ENCODE results near the gene TMEM81. TPM values are rescaled to one million over a fixed set of nuclear protein-coding genes. Genes with fewer than 3 reads are reported as not detected.

TMEM81 gene
- total RNA-seq, 1 experiment from 2014 or later = 4.3 TPM

DNA sequence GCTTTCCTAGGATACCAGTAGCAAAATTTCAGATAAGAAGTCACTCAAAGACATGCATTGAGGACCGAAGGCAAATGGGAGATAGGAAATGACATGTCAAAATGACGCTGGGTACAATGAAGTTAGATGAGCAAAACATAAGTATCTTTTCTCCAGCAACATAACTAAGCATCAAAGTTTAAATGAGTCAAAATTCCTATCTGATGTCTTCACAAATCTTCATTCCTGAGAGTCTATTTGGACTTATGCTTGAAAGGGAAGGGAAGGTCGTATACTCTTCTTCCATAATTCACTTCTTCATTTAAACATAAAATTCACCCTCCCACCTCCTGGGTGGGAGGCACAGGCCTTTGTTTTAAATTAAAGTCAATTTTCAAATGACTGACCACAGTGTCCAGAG, 4.1 kb upstream of the TMEM81 start:
- Mint-ChIP-seq H3K27me3 (ENCODE audit: insufficient read depth, unreplicated experiment) (no peaks in the 10 kb centered on the region), H3K36me3 (ENCODE audit: insufficient read depth, unreplicated experiment) (peaks cover 62% of the 10 kb centered on the region), H3K27ac (ENCODE audit: unreplicated experiment) (no peak overlapping the region), H3K4me1 (ENCODE audit: low read depth, unreplicated experiment) (no peaks in the 10 kb centered on the region), H3K9me3 (ENCODE audit: unreplicated experiment) (no peaks in the 10 kb centered on the region), H3K4me3 (ENCODE audit: unreplicated experiment) (no peak overlapping the region)
- intact Hi-C loops (cut with micrococcal nuclease; ENCODE audit: unreplicated experiment) = no loop called here
- CTCF ChIA-PET = interaction anchor here (0.6 kb wide), 1 partner anchor 27 kb away, joined by 3 read pairs; no protein-coding TSS in a partner anchor
- no peaks in the 10 kb centered on the region; the same call in 1 of the 2 replicates for H3K36me3 ChIP-seq (ENCODE audit: control insufficient read depth, insufficient read depth, low read length)
- BruUV-seq (replicated peaks) = no TSS peak
- H3K27me3 ChIP-seq (replicated peaks; ENCODE audit: control insufficient read depth, insufficient read depth, low read length) = no peaks in the 10 kb centered on the region
- no peaks in the 10 kb centered on the region for H3K9me3 ChIP-seq
- H3K4me1 ChIP-seq = no peaks in the 10 kb centered on the region
- POLR2A ChIA-PET = no interaction called here
- DNase-seq = no peak
- TF ChIP-seq, protein P1, sequence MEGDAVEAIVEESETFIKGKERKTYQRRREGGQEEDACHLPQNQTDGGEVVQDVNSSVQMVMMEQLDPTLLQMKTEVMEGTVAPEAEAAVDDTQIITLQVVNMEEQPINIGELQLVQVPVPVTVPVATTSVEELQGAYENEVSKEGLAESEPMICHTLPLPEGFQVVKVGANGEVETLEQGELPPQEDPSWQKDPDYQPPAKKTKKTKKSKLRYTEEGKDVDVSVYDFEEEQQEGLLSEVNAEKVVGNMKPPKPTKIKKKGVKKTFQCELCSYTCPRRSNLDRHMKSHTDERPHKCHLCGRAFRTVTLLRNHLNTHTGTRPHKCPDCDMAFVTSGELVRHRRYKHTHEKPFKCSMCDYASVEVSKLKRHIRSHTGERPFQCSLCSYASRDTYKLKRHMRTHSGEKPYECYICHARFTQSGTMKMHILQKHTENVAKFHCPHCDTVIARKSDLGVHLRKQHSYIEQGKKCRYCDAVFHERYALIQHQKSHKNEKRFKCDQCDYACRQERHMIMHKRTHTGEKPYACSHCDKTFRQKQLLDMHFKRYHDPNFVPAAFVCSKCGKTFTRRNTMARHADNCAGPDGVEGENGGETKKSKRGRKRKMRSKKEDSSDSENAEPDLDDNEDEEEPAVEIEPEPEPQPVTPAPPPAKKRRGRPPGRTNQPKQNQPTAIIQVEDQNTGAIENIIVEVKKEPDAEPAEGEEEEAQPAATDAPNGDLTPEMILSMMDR (IDR thresholded peaks at IDR 0.05; ENCODE audit: insufficient read depth in 1 of 2, low read depth in 1 of 2, low read length in 1 of 2, severe bottlenecking in 1 of 2, unreplicated experiment in 1 of 2) = no peak
- no peak overlapping the region for H3K4me3 ChIP-seq (ENCODE audit: low read depth, low read length)

DNA sequence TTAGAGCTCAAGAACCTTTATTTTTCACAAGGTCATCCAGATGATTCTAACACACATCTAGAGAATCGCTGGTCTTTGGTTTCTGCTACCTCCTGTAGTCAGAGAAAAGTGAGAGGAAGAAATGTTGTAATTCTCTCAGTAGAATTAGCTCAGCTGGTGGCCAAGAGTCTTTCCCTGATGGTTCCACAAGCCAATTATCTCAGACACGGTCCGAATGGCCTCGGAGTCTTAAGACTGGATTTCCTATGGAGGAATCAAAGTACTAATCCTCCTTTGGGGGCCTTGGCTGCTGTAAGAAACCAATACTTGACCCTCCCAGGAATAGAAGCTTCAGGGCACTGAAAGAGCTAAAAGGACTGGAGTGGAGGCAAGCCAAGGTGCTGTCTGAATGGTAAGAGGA, 1.8 kb downstream of the TMEM81 start:
- Histone ChIP-seq H3K4me3 (ENCODE audit: low read depth, low read length) (no peak overlapping the region), H3K4me1 (no peaks in the 10 kb centered on the region), H3K9me3 (no peaks in the 10 kb centered on the region), H3K27me3 (replicated peaks; ENCODE audit: control insufficient read depth, insufficient read depth, low read length) (no peaks in the 10 kb centered on the region), H3K36me3 (ENCODE audit: control insufficient read depth, insufficient read depth, low read length) (no peaks in the 10 kb centered on the region; the same call in 1 of the 2 replicates)
- no peak overlapping the region for H3K4me3 Mint-ChIP-seq (ENCODE audit: unreplicated experiment)
- no peak overlapping the region for H3K27ac Mint-ChIP-seq (ENCODE audit: unreplicated experiment)
- ChIA-PET CTCF (interaction anchor here (1.7 kb wide), 1 partner anchor 21 kb away, joined by 6 read pairs; no protein-coding TSS in a partner anchor), POLR2A (no interaction called here)
- no peaks in the 10 kb centered on the region for H3K9me3 Mint-ChIP-seq (ENCODE audit: unreplicated experiment)
- DNase-seq = no peak
- intact Hi-C loops (cut with micrococcal nuclease; ENCODE audit: unreplicated experiment) = no loop called here
- peaks cover 29% of the 10 kb centered on the region for H3K36me3 Mint-ChIP-seq (ENCODE audit: insufficient read depth, unreplicated experiment)
- BruUV-seq (replicated peaks) = no TSS peak
- H3K27me3 Mint-ChIP-seq (ENCODE audit: insufficient read depth, unreplicated experiment) = no peaks in the 10 kb centered on the region
- TF ChIP-seq, protein P1 (IDR thresholded peaks at IDR 0.05; ENCODE audit: insufficient read depth in 1 of 2, low read depth in 1 of 2, low read length in 1 of 2, severe bottlenecking in 1 of 2, unreplicated experiment in 1 of 2) = no peak
- no peaks in the 10 kb centered on the region for H3K4me1 Mint-ChIP-seq (ENCODE audit: low read depth, unreplicated experiment)

DNA sequence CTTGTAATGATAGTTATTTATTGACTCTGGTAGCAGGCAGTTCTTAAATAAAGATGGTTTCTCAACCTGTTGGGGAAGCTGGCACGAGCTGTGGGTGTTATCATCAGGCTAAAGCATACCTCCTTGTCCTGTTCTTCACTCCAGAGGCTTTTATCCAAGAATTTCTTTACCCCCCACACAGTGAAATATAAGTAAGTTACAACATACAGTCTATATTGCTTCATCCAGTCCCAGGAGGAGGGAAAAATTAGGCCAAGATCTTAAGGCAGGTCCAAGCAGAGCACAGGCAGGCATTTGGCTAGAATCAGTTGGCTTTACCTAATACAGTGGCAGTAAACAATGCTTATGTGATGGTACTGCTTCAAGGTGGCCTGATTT, 6.3 kb downstream of the TMEM81 start:
- Mint-ChIP-seq H3K27ac (ENCODE audit: unreplicated experiment) (no peak overlapping the region), H3K36me3 (ENCODE audit: insufficient read depth, unreplicated experiment) (no peaks in the 10 kb centered on the region), H3K4me1 (ENCODE audit: low read depth, unreplicated experiment) (no peaks in the 10 kb centered on the region), H3K27me3 (ENCODE audit: insufficient read depth, unreplicated experiment) (no peaks in the 10 kb centered on the region), H3K9me3 (ENCODE audit: unreplicated experiment) (no peaks in the 10 kb centered on the region), H3K4me3 (ENCODE audit: unreplicated experiment) (no peak overlapping the region)
- H3K9me3 ChIP-seq = no peaks in the 10 kb centered on the region
- CTCF ChIA-PET = interaction anchor here (2.0 kb wide), 1 partner anchor 16 kb away, joined by 8 read pairs; no protein-coding TSS in a partner anchor
- no peaks in the 10 kb centered on the region for H3K36me3 ChIP-seq (ENCODE audit: control insufficient read depth, insufficient read depth, low read length)
- DNase-seq = no peak
- H3K4me1 ChIP-seq = peaks cover 7% of the 10 kb centered on the region; the same call in 1 of the 2 replicates
- no peaks in the 10 kb centered on the region for H3K27me3 ChIP-seq (replicated peaks; ENCODE audit: control insufficient read depth, insufficient read depth, low read length)
- POLR2A ChIA-PET = no interaction called here
- H3K4me3 ChIP-seq (ENCODE audit: low read depth, low read length) = no peak overlapping the region
- BruUV-seq (replicated peaks) = no TSS peak
- intact Hi-C loops (cut with micrococcal nuclease; ENCODE audit: unreplicated experiment) = no loop called here
- TF ChIP-seq, protein P1 (IDR thresholded peaks at IDR 0.05; ENCODE audit: insufficient read depth in 1 of 2, low read depth in 1 of 2, low read length in 1 of 2, severe bottlenecking in 1 of 2, unreplicated experiment in 1 of 2) = no peak
